MM.1S (cell line): Measurements from ENCODE around the gene DPH6.

ENCODE experiments used
- EZH2 ChIP-seq: fragments of 300-600 bp; sonication (generic); optimal IDR thresholded peaks from 2 replicates; pipeline ENCODE3; 2017; ENCODE audit warnings: low read depth, mild to moderate bottlenecking, antibody characterized with exemption, low read length, mixed read lengths
- EZH2phosphoT487 ChIP-seq: fragments of 300-600 bp; sonication (generic); IDR thresholded peaks from 2 replicates; pipeline ENCODE4 v1.6.1; 2018; ENCODE audit warnings: antibody characterized with exemption, low read length
- TF ChIP-seq, protein P1 (sequence below): fragments of 300-600 bp; sonication (generic); IDR thresholded peaks from 2 replicates; pipeline ENCODE4 v1.5.1; 2016; ENCODE audit warnings: antibody characterized with exemption, low read length, mixed read lengths

- TF ChIP-seq, protein P1, sequence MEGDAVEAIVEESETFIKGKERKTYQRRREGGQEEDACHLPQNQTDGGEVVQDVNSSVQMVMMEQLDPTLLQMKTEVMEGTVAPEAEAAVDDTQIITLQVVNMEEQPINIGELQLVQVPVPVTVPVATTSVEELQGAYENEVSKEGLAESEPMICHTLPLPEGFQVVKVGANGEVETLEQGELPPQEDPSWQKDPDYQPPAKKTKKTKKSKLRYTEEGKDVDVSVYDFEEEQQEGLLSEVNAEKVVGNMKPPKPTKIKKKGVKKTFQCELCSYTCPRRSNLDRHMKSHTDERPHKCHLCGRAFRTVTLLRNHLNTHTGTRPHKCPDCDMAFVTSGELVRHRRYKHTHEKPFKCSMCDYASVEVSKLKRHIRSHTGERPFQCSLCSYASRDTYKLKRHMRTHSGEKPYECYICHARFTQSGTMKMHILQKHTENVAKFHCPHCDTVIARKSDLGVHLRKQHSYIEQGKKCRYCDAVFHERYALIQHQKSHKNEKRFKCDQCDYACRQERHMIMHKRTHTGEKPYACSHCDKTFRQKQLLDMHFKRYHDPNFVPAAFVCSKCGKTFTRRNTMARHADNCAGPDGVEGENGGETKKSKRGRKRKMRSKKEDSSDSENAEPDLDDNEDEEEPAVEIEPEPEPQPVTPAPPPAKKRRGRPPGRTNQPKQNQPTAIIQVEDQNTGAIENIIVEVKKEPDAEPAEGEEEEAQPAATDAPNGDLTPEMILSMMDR, result no peak
- TF ChIP-seq EZH2phosphoT487, result no peak
- TF ChIP-seq EZH2, result no peak
Observed at GRCh38 chr15:35383506-35383905, 162.5 kb downstream of the DPH6 start.
